ENCODE measurements around the gene AMHR2.
A peak's percentile ranks its signal among the peaks of the same experiment; 100 is the strongest.
"Not testable (repeated sequence)": the region's sequence is repeated elsewhere in the genome, so short reads cannot be mapped to it uniquely, and the experiment has no call there.

The AMHR2 gene

GRCh38 chr12:53423597-53423996 lies at the start of gene AMHR2:
AMHR2 (plus strand) TSS chr12:53423855; CDS start chr12:53423935, 80 bp downstream.
- DNase-seq (ENCODE audit: low read depth) = no peak

DNA sequence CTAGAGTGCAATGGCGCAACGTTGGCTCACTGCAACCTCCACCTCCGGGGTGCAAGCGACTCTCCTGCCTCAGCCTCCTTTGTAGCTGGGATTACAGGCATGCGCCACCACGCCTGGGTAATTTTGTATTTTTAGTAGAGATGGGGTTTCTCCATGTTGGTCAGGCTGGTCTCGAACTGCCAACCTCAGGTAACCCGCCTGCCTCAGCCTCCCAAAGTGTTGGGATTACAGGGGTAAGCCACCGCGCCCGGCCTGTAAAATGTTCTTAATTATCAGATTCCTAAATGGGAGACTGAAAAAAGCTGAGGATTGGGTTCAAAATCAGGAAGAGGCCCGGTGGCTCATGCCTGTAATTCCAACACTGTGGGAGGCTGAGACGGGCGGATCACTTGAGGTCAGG lies 49.4 kb upstream of the AMHR2 start:
- DNase-seq (ENCODE audit: low read depth) = not testable (repeated sequence)

DNA sequence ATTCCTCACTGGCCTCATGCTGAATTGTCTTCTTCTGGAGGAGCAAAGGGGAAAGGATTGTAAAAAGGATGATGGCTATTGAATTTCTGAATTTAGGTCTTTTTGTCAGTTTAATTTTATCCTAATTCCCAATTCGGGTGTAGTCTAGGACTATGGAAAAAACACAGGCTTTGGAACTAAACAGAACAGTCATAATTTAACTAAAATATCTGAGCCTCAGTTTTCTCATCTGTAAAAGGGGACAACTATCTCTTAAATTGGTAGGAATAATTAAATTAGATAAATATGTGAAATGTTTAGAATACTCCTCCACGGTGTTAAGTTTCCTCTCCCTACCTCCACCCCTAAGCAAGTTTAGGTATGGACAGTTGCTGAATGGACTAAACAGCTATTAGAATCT lies 46.9 kb upstream of the AMHR2 start:
- no peak for DNase-seq (ENCODE audit: low read depth)

GRCh38 chr12:53378222-53378621 lies 45.4 kb upstream of the AMHR2 start:
- no peak for DNase-seq (ENCODE audit: low read depth)

- peak; percentile 9 for DNase-seq (ENCODE audit: low read depth)
These were observed 44.8 kb upstream of the AMHR2 start for GRCh38 chr12:53378724-53379388.

DNA sequence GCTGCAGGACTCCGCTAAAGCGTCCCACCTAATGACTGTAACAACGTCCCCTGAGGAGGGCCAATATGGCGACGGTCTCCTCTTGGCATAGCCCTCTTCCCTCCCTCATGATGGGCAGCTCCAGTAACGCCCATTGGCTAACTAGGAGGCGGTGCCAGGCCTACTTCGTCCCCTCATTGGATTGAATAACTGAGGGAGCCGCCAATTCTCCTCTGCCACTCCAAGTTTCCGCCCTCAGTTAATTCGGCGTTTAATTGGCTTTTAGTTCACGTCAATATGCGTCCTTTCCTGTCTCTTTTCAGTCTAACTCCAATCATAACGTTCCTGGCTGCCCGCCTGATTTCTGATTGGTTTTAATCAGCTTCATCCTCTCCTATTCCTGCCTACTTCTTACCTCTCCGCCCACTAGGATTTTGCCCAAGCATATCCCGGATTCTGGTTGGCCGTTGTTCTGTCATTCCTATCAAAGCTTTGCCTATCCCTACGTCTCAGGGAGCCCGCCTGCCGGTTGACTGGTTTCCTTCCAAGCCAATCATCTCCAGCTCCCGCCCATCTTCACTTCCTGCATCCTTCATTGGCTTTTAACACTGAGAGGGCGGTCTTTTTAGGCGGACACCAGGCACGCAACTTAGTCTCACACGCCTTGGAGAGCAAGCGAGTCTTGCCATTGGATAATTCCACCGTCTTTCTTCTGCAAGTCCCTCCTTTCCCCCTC lies 44.1 kb upstream of the AMHR2 start:
- DNase-seq (ENCODE audit: low read depth) = peak; percentile 100

- peak; percentile 94 for DNase-seq (ENCODE audit: low read depth)
These were observed 43.4 kb upstream of the AMHR2 start, which contains the start of gene SP1 for GRCh38 chr12:53380104-53380793. SP1 (plus strand) TSS chr12:53380176; CDS start chr12:53380292, 116 bp downstream.

- DNase-seq (ENCODE audit: low read depth) = peak; percentile 81
These were observed 42.6 kb upstream of the AMHR2 start for GRCh38 chr12:53380794-53381730.

DNA sequence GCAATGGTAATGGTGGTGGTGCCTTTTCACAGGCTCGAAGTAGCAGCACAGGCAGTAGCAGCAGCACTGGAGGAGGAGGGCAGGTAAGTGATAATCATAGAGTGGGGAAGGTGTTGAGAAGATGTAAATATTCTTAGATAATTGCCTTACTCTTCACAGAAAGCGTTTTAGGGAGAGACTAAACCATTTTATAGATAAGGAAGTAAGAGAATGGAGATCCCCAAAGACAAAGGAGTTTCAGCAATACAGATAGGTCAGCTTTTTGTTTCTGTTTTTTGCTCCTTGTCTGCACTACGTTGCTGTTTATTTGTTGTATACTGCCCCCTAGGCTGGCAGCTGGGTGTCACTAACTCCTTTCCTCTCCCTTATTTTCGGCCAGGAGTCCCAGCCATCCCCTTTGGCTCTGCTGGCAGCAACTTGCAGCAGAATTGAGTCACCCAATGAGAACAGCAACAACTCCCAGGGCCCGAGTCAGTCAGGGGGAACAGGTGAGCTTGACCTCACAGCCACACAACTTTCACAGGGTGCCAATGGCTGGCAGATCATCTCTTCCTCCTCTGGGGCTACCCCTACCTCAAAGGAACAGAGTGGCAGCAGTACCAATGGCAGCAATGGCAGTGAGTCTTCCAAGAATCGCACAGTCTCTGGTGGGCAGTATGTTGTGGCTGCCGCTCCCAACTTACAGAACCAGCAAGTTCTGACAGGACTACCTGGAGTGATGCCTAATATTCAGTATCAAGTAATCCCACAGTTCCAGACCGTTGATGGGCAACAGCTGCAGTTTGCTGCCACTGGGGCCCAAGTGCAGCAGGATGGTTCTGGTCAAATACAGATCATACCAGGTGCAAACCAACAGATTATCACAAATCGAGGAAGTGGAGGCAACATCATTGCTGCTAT lies 41.7 kb upstream of the AMHR2 start:
- peak; percentile 74 for DNase-seq (ENCODE audit: low read depth)

DNA sequence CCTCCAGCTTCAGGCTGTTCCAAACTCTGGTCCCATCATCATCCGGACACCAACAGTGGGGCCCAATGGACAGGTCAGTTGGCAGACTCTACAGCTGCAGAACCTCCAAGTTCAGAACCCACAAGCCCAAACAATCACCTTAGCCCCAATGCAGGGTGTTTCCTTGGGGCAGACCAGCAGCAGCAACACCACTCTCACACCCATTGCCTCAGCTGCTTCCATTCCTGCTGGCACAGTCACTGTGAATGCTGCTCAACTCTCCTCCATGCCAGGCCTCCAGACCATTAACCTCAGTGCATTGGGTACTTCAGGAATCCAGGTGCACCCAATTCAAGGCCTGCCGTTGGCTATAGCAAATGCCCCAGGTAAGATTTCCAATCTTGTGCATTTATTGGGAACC lies 40.4 kb upstream of the AMHR2 start:
- no peak for DNase-seq (ENCODE audit: low read depth)

DNA sequence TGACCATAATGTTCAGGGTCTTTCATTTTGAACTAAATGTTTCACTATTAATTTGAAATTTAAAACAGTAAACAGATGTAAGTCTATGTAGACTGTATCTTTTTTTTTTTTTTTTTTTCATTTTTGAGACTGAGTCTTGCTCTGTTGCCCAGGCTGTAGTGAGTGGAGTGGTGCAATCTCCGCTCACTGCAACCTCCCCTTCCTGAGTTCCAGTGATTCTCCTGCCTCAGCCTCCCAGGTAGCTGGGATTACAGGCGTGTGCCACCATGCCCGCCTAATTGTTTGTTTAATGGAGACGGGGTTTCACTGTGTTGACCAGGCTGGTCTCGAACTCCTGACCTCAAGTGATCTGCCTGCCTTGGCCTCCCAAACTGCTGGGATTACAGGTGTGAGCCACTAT lies 37.3 kb upstream of the AMHR2 start:
- not testable (repeated sequence) for DNase-seq (ENCODE audit: low read depth)

DNA sequence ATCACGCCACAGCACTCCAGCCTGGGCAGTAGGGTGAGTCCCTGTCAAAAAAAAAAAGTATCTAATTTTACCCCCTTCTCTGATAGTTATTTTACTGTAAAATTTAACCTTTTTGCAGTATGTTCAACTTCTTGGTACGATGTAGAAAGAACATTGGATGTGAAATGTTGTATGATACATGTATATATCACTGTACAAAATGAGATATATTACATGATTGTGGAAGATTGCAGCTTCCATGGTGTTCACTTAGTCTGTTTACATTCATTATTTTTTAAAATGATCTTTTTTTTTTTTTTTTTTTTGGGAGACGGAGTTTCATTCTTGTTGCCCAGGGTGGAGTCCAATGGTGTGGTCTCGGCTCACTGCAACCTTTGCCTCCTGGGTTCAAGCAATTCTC lies 34.7 kb upstream of the AMHR2 start:
- no peak for DNase-seq (ENCODE audit: low read depth)

DNA sequence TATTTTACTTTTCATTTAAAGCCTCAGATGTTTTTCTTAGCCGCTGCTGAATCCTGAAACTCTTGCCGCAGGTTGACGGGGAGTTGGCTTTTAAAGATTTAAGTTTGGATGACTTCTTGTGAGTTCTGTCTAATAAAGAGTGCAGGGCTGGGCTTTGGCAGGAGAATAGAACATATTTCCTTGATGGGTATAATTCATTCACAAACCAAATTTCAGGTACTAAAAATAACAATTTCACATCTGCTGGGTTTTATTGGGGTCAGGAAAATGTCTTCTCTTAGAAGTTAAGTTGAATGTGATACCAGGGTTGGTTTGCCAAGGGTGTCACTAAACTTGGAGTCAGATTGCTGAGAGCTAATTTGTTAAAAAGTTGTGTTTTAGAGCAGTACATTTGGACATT lies 34.0 kb upstream of the AMHR2 start:
- DNase-seq (ENCODE audit: low read depth) = no peak

DNA sequence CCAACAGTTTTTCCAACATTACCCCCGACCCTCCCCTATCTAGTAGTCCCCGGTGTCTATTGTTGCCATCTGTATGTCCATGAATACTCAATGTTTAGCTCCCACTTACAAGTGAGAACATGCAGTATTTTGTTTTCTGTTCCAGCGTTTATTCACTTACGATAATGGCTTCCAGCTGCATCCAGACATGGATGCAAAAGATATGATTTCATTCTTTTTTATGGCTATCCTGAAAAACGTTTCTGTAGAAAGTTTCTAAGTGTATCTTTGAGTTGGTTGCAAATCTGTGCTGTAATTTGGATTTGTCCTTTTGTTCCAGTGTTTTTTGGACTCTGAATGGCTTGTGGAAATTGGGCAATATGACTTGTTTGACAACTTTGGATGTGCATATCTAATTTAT lies 31.9 kb upstream of the AMHR2 start:
- no peak for DNase-seq (ENCODE audit: low read depth)

DNA sequence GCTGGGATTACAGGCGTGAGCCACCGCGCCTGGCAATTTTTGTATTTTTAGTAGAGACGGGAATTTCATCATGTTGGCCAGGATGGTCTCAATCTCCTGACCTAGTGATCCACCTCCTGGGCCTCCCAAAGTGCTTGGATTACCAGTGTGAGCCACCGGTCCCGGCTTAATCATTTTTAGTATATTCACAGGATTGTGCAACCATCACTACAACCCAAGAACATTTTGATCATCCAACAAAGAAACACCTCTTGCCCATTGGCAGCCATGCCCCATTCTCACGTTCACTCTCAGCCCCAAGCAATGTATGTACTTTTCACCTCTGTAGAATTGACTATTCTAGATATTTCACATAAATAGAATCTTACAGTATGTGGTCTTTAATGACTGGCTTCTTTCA lies 23.8 kb upstream of the AMHR2 start:
- DNase-seq (ENCODE audit: low read depth) = no peak

DNA sequence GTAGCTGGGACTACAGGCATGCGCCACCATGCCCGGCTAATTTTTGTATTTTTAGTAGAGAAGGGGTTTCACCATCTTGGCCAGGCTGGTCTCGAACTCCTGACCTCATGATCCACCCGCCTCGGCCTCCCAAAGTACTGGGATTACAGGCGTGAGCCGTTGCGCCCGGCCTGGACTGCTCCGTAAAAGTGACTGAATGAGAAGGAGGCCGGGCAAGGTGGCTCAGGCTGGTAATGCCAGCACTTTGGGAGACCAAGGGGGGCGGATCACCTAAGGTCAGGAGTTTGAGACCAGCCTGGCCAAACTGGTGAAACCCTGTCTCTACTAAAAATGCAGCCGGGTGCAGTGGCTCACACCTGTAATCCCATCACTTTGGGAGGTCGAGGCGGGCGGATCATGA lies 21.3 kb upstream of the AMHR2 start:
- not testable (repeated sequence) for DNase-seq (ENCODE audit: low read depth)

- DNase-seq (ENCODE audit: low read depth) = no peak
These were observed 20.8 kb upstream of the AMHR2 start for GRCh38 chr12:53402871-53403270.

DNA sequence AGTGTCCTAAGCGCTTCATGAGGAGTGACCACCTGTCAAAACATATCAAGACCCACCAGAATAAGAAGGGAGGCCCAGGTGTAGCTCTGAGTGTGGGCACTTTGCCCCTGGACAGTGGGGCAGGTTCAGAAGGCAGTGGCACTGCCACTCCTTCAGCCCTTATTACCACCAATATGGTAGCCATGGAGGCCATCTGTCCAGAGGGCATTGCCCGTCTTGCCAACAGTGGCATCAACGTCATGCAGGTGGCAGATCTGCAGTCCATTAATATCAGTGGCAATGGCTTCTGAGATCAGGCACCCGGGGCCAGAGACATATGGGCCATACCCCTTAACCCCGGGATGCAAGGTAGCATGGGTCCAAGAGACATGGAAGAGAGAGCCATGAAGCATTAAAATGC lies 12.7 kb upstream of the AMHR2 start:
- DNase-seq (ENCODE audit: low read depth) = no peak

GRCh38 chr12:53413485-53414204 lies 10.0 kb upstream of the AMHR2 start:
- no peak for DNase-seq (ENCODE audit: low read depth)

DNA sequence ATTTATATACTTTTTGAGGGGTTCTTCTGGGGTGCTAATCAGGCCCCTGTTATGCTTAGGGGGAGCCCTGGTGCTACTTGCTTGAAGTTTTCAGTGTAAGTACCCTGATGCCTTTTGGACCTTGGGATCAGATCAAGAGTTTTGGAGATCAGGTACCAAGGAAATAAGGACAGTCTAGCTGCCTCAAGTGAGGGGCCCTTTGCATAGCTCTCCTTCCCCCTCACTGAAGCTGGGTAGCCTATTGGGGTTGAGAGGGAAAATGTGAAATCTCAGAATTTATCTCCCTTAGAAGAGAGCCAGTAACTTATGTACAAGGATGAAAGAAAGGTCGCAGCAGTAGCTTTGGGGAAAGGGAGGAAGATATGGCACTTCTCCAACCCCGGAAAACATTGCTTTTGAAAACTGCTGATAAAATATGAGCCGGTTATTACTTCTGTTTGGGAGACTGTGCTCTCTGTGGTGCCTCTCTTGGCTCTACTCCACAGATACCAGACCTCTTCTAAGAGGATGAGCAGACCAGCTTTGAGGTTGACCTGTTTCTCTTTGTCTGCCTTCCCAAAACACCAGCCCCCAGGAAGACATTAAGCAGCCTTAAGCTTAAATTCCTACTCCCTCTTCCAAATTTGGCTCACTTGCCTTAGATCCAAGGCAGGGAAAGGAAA lies 8.8 kb upstream of the AMHR2 start:
- no peak for DNase-seq (ENCODE audit: low read depth)

Measured in ELR (cell line).